Upper lobe of left lung (tissue), 6 donors: Measurements from ENCODE around the gene F12. TPM values are rescaled to one million over a fixed set of nuclear protein-coding genes. Genes with fewer than 3 reads are reported as not detected.

ENCODE experiments used
- ATAC-seq, 2 donors: fragments of 200-7000 bp; cut with Tn5 transposase; one replicate each; pipeline ENCODE4 v1.9.1; 2022; ENCODE audit warnings: mild to moderate bottlenecking in 2 of 2, moderate library complexity in 2 of 2; ENCODE audit not compliant: low FRiP score in 2 of 2
- DNase-seq, 2 donors: peaks; one replicate each; pipeline ENCODE4 v3.0.0-alpha.2; 2019 to 2020
- H3K27ac ChIP-seq, 4 donors: fragments of 200-600 bp; sonication (generic); one replicate each; pipeline ENCODE4 v1.5.1; 2016 to 2019
- H3K27me3 ChIP-seq, 4 donors: fragments of 200-600 bp; sonication (generic); one replicate each; pipeline ENCODE4 v1.5.1; 2017 to 2019
- H3K36me3 ChIP-seq, 4 donors: fragments of 200-600 bp; sonication (generic); one replicate each; pipeline ENCODE4 v1.5.1; 2016 to 2019
- H3K4me1 ChIP-seq, 4 donors: fragments of 200-600 bp; sonication (generic); one replicate each; pipeline ENCODE4 v1.5.1; 2018 to 2019
- H3K4me3 ChIP-seq, 4 donors: fragments of 200-600 bp; sonication (generic); one replicate each; pipeline ENCODE4 v1.5.1; 2017 to 2019; ENCODE audit warnings: mild to moderate bottlenecking in 2 of 4, moderate library complexity in 1 of 4
- H3K9me3 ChIP-seq, 4 donors: fragments of 200-600 bp; sonication (generic); one replicate each; pipeline ENCODE4 v1.5.1; 2018 to 2019
- CTCF ChIP-seq, 6 experiments: fragments of 450-650 bp in 4 of 6; fragments of 200-600 bp in 2 of 6; sonication (generic) in 2 of 6; IDR thresholded peaks; one replicate each; pipeline ENCODE4 v1.5.1; 2016 to 2019; ENCODE audit warnings: antibody characterized with exemption in 6 of 6
- EP300 ChIP-seq, 4 donors: sonication (generic); formaldehyde crosslinking; IDR thresholded peaks; one replicate each; pipeline ENCODE4 v1.5.1; 2017; ENCODE audit warnings: antibody characterized with exemption in 4 of 4, control low read depth in 2 of 4
- POLR2A ChIP-seq, 4 donors: fragments of 450-650 bp; IDR thresholded peaks; one replicate each; pipeline ENCODE4 v1.5.1; 2016 to 2017; ENCODE audit warnings: antibody characterized with exemption in 4 of 4, mild to moderate bottlenecking in 2 of 4
- POLR2AphosphoS5 ChIP-seq, 2 donors: sonication (generic); formaldehyde crosslinking; IDR thresholded peaks; one replicate each; pipeline ENCODE4 v1.5.1; 2017; ENCODE audit warnings: antibody characterized with exemption in 2 of 2
- WGBS, 2 donors: methylation state at CpG; one replicate each; pipeline ENCODE4 v1.1.5; 2017 to 2018; 5-methylcytosine and 5-hydroxymethylcytosine counted together
- total RNA-seq, 6 donors: library from RNA; depleted of rRNA in 4 of 6; stranded (reverse); fragments of >200 nt in 4 of 6; gene quantifications; one replicate each; pipeline versions ENCODE4 v1.1.0 to v1.2.1, GENCODE V29; 2016 to 2021
- donor health status: DM: no; HTN: no; CAD: no; lungs with moderate emphysema.
- donor health status: DM: no; HTN: yes; CAD: no; lungs with severe emphysema.

The F12 gene
- total RNA-seq, 6 donors from 2014 or later = 0.91 to 7.8 (median 2.1) TPM; not detected in 1

DNA sequence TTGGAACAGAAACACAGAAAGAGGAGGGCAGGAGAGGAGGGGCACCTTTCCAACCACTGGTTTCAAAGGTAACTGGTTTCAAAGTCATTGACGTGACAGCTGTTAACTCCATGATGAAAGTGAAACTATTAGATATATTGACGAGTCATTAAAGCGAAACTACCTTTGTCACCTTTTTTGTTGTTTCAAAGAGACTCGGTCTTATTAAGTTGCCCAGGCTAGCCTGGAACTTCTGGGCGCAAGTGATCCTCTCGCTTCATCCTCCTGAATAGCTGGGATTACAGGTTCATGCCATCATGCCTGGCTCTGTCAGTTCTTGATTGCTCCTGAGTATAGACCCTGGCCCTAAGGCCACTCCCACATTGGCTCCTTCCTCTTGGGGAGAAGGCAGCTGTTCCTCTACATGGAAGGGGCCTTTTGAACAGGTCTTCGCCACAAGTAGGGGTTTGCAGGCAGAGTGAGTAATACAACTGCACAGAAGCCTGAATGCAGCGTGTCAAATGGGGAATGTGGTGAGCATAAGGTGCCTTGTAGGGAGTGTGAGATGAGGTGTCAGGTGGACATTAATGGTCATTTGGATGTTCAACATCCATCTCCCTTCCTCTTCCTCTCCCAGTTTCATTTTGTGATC is 3.4 kb upstream of the F12 start:
- peak overlapping the region in 1 of 4 donors; percentile 46 for H3K27ac ChIP-seq
- no peak for ATAC-seq
- DNase-seq = no peak
- no peaks in the 10 kb centered on the region for H3K9me3 ChIP-seq
- H3K4me1 ChIP-seq = peaks cover 7 to 11% (median 9%) of the 10 kb centered on the region in 4 donors
- no peak for TF ChIP-seq POLR2A (IDR thresholded peaks at IDR 0.05)
- no peak for TF ChIP-seq EP300 (IDR thresholded peaks at IDR 0.05)
- no peak for TF ChIP-seq POLR2AphosphoS5 (IDR thresholded peaks at IDR 0.05)
- no peak for TF ChIP-seq CTCF (IDR thresholded peaks at IDR 0.05)
- 77 to 81% methylated on average over 8 of the region's 8 CpGs for WGBS, 2 donors
- H3K27me3 ChIP-seq = no peaks in the 10 kb centered on the region
- no peaks in the 10 kb centered on the region for H3K36me3 ChIP-seq
- no peak overlapping the region for H3K4me3 ChIP-seq

DNA sequence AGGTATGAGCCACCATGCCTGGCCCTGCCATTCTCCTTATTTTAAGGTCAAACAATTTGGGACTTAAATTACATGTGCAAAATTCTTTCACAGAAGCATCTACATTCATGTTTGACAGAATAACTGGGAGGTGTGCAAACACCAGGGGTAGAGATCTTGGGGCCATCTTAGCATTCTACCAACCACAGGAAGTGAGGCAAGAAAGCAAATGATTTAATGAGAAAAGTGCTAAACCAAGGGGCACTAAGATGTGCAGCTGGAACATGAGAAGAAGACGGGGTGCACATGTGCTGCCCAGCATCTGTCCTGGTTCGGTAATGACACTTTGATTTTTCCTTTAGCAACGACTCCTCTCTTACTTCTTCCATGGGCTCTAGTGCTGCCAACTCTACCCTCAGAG is 1.2 kb upstream of the F12 start:
- TF ChIP-seq CTCF (IDR thresholded peaks at IDR 0.05) = no peak
- no peak for TF ChIP-seq EP300 (IDR thresholded peaks at IDR 0.05)
- no peak for TF ChIP-seq POLR2A (IDR thresholded peaks at IDR 0.05)
- TF ChIP-seq POLR2AphosphoS5 (IDR thresholded peaks at IDR 0.05) = no peak
- no peak for ATAC-seq
- Histone ChIP-seq H3K4me1 (peaks cover 0 to 7% (median 2%) of the 10 kb centered on the region in 4 donors), H3K36me3 (no peaks in the 10 kb centered on the region), H3K4me3 (no peak overlapping the region), H3K9me3 (no peaks in the 10 kb centered on the region), H3K27me3 (no peaks in the 10 kb centered on the region), H3K27ac (no peak overlapping the region)
- 55 to 83% methylated on average over 3 of the region's 3 CpGs for WGBS, 2 donors
- no peak for DNase-seq

- peak in 2 of 6 experiments; percentile 13 to 59 for TF ChIP-seq CTCF (IDR thresholded peaks at IDR 0.05)
- no peak for TF ChIP-seq POLR2A (IDR thresholded peaks at IDR 0.05)
- no peak for TF ChIP-seq POLR2AphosphoS5 (IDR thresholded peaks at IDR 0.05)
- Histone ChIP-seq H3K36me3 (no peaks in the 10 kb centered on the region), H3K4me3 (no peak overlapping the region), H3K9me3 (no peaks in the 10 kb centered on the region), H3K27ac (peak overlapping the region in 1 of 4 donors; percentile 62), H3K27me3 (peaks cover 2 to 32% (median 20%) of the 10 kb centered on the region in 4 donors), H3K4me1 (peaks cover 31 to 42% (median 36%) of the 10 kb centered on the region in 4 donors)
- DNase-seq = peak in 1 of 2 donors; percentile 85
- 68% methylated on average over 3 to 5 of the region's 5 CpGs for WGBS, 2 donors
- peak in 1 of 2 donors; percentile 30 for ATAC-seq
Observed at GRCh38 chr5:177405805-177406204, 3.6 kb downstream of the F12 start.

DNA sequence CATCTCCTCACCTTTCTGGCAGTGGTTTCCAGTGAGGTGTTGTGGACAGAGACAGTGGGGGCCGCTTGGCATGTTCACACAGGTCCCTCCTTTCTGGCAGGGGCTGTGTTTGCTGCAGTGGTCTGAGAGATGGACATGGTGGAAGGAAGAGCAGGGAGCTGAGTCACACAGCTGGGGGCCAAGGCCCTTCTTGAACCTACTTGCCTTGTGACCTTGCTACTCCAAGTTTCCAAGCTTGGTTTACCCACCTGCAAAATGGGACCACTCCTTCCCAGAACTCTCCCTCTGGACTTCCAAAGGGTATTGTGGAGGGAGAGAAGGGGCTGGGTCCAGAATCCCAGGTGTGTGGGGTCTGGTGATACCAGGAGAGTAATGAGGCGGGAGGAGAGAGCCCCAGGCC is 4.1 kb downstream of the F12 start:
- peaks cover 2 to 37% (median 24%) of the 10 kb centered on the region in 4 donors for H3K27me3 ChIP-seq
- peak overlapping the region in 1 of 4 donors; percentile 62 for H3K27ac ChIP-seq
- H3K4me3 ChIP-seq = no peak overlapping the region
- 56 to 88% methylated on average over 2 of the region's 2 CpGs for WGBS, 2 donors
- ATAC-seq (no peak), DNase-seq (no peak)
- peaks cover 31 to 44% (median 39%) of the 10 kb centered on the region in 4 donors for H3K4me1 ChIP-seq
- H3K9me3 ChIP-seq = no peaks in the 10 kb centered on the region
- no peak for TF ChIP-seq POLR2AphosphoS5 (IDR thresholded peaks at IDR 0.05)
- TF ChIP-seq POLR2A (IDR thresholded peaks at IDR 0.05) = no peak
- TF ChIP-seq EP300 (IDR thresholded peaks at IDR 0.05) = no peak
- TF ChIP-seq CTCF (IDR thresholded peaks at IDR 0.05) = no peak
- no peaks in the 10 kb centered on the region for H3K36me3 ChIP-seq
